K562 (cell line): ENCODE measurements around the gene TMEM243. TPM values are rescaled to one million over a fixed set of nuclear protein-coding genes. Genes with fewer than 3 reads are reported as not detected.

Experiments
- E2F3 ChIP-seq: fragments of 250-450 bp; sonication (Bioruptor Pico); IDR thresholded peaks from 2 replicates; pipeline ENCODE4 v1.4.0; 2020; ENCODE audit warnings: mild to moderate bottlenecking
- EHMT2 ChIP-seq: fragments of 450-650 bp; IDR thresholded peaks from 2 replicates; pipeline ENCODE4 v1.6.1; 2018; ENCODE audit warnings: antibody characterized with exemption
- FOXA3 ChIP-seq, 2 experiments: fragments of 450-650 bp in 1 of 2; sonication (generic) in 1 of 2; formaldehyde crosslinking; IDR thresholded peaks in 1 of 2; conservative IDR thresholded peaks in 1 of 2; 2 replicates each; pipeline versions ENCODE4 v1.4.0 to v1.8.0; 2020 to 2022; ENCODE audit warnings: mild to moderate bottlenecking in 2 of 2, missing genetic modification reagents in 1 of 2
- GABPB2 ChIP-seq: fragments of 250-450 bp; sonication (Bioruptor Pico); conservative IDR thresholded peaks from 2 replicates; pipeline ENCODE4 v1.5.1; 2021; ENCODE audit warnings: mild to moderate bottlenecking
- PHF8 ChIP-seq: fragments of 200-600 bp; sonication (generic); IDR thresholded peaks from 2 replicates; pipeline ENCODE4 v1.6.1; 2012; ENCODE audit warnings: mixed run types, mild to moderate bottlenecking, inconsistent platforms, low read length, moderate library complexity, borderline replicate concordance
- POLR2G ChIP-seq: fragments of 200-400 bp; formaldehyde crosslinking; IDR thresholded peaks from 2 replicates; pipeline ENCODE4 v1.6.1; 2017; ENCODE audit warnings: low read depth, mild to moderate bottlenecking, antibody characterized with exemption, low read length, moderate library complexity
- PRMT5 ChIP-seq: sonication (generic); formaldehyde crosslinking; IDR thresholded peaks from 2 replicates; pipeline ENCODE4 v1.5.0; 2020; ENCODE audit warnings: missing genetic modification reagents
- RB1 ChIP-seq: fragments of 450-650 bp; IDR thresholded peaks from 2 replicates; pipeline ENCODE4 v1.6.1; 2017; ENCODE audit warnings: low read depth, mild to moderate bottlenecking
- RBM22 ChIP-seq: fragments of 200-400 bp; formaldehyde crosslinking; IDR thresholded peaks from 2 replicates; pipeline ENCODE4 v1.6.1; 2018; ENCODE audit warnings: low read length, low read depth; ENCODE audit not compliant: poor library complexity, severe bottlenecking
- SAP30 ChIP-seq: fragments of 200-600 bp; sonication (generic); IDR thresholded peaks from 2 replicates; pipeline ENCODE4 v1.6.1; 2012; ENCODE audit warnings: borderline replicate concordance, low read depth, mild to moderate bottlenecking, moderate library complexity, low read length, control low read depth, inconsistent platforms; ENCODE audit not compliant: insufficient read depth, poor library complexity, severe bottlenecking
- SNRNP70 ChIP-seq: fragments of 200-400 bp; formaldehyde crosslinking; optimal IDR thresholded peaks from 2 replicates; pipeline ENCODE3; 2017; ENCODE audit warnings: low read depth, low read length
- TAF9B ChIP-seq: fragments of 450-650 bp; IDR thresholded peaks from 2 replicates; pipeline ENCODE4 v1.6.1; 2018; ENCODE audit warnings: mild to moderate bottlenecking; ENCODE audit not compliant: partially characterized antibody
- TBP ChIP-seq: optimal IDR thresholded peaks from 2 replicates; pipeline ENCODE3; 2011; ENCODE audit warnings: low read depth, low read length, improper control_type of control experiment
- ZBED1 ChIP-seq: IDR thresholded peaks from 2 replicates; pipeline ENCODE4 v1.6.1; 2014
- ZNF124 ChIP-seq: sonication (generic); formaldehyde crosslinking; IDR thresholded peaks from 2 replicates; pipeline ENCODE4 v1.8.1; 2022; ENCODE audit warnings: missing genetic modification reagents
- ZNF217 ChIP-seq: sonication (generic); formaldehyde crosslinking; IDR thresholded peaks from 2 replicates; pipeline ENCODE4 v1.8.0; 2022; ENCODE audit warnings: mild to moderate bottlenecking, missing genetic modification reagents
- ZNF384 ChIP-seq: IDR thresholded peaks from 2 replicates; pipeline ENCODE4 v1.6.1; 2012; ENCODE audit warnings: low read depth, low read length, improper control_type of control experiment
- polyA plus RNA-seq, 8 experiments: library from polyadenylated mRNA; depleted of rRNA in 4 of 8; stranded (reverse) in 5 of 8; unstranded in 3 of 8; fragments of >200 nt; fragmentation: Nextera tagmentation in 2 of 8; fragmentation: Illumina TruSeq in 1 of 8; extraction: Ambion mirVana in 2 of 8; extraction: Trizol in 1 of 8; gene quantifications; 2 replicates each; pipeline versions ENCODE4 v1.2.1 to v1.2.3, GENCODE V29; 2011 to 2014; ENCODE audit warnings: inconsistent platforms in 1 of 8, missing spikeins in 1 of 8
- total RNA-seq, 7 experiments: library from RNA; depleted of rRNA in 6 of 7; stranded (reverse); fragments of >200 nt in 6 of 7; fragmentation: Illumina TruSeq in 2 of 7; extraction: Trizol in 2 of 7; gene quantifications; 2 replicates each; pipeline versions ENCODE4 v1.2.1 to v1.2.3, GENCODE V29; 2011 to 2021; ENCODE audit warnings: low replicate concordance in 1 of 7
- TF ChIP-seq, protein P1 (sequence below), 2 experiments: IDR thresholded peaks; 2 replicates each; pipeline ENCODE4 v1.6.1; 2011; ENCODE audit warnings: borderline replicate concordance in 1 of 2, control low read depth in 1 of 2, low read depth in 1 of 2, low read length in 1 of 2, mild to moderate bottlenecking in 1 of 2, mixed read lengths in 1 of 2, moderate library complexity in 1 of 2; ENCODE audit not compliant: insufficient read depth in 1 of 2, insufficient read length in 1 of 2, poor library complexity in 1 of 2, severe bottlenecking in 1 of 2; ENCODE audit errors: extremely low read depth in 1 of 2
- TF ChIP-seq, protein P2 (sequence below): fragments of 250-450 bp; sonication (Bioruptor Pico); IDR thresholded peaks from 2 replicates; pipeline ENCODE4 v1.4.0; 2020; ENCODE audit warnings: borderline replicate concordance
- TF ChIP-seq, protein P3 (sequence below): IDR thresholded peaks from 3 replicates; pipeline ENCODE4 v1.6.1; 2011; ENCODE audit warnings: borderline replicate concordance, mild to moderate bottlenecking; ENCODE audit not compliant: insufficient read length, insufficient read depth
- TF ChIP-seq, protein P4 (sequence below): fragments of 250-450 bp; sonication (Bioruptor Pico); IDR thresholded peaks from 2 replicates; pipeline ENCODE4 v1.8.0; 2022; ENCODE audit warnings: inconsistent platforms, mild to moderate bottlenecking, moderate library complexity, borderline replicate concordance
- TF ChIP-seq, protein P5 (sequence below): fragments of 250-450 bp; sonication (Bioruptor Pico); IDR thresholded peaks from 2 replicates; pipeline ENCODE4 v1.8.0; 2021; ENCODE audit warnings: borderline replicate concordance, mild to moderate bottlenecking, moderate library complexity; ENCODE audit not compliant: poor library complexity, severe bottlenecking

TMEM243 gene
- total and polyA plus RNA-seq, 9 of the 15 experiments (the other 6 are each of a cell fraction or from before 2014, with no cell fraction given): 3.9 to 8.6 (median 6.1) TPM

DNA sequence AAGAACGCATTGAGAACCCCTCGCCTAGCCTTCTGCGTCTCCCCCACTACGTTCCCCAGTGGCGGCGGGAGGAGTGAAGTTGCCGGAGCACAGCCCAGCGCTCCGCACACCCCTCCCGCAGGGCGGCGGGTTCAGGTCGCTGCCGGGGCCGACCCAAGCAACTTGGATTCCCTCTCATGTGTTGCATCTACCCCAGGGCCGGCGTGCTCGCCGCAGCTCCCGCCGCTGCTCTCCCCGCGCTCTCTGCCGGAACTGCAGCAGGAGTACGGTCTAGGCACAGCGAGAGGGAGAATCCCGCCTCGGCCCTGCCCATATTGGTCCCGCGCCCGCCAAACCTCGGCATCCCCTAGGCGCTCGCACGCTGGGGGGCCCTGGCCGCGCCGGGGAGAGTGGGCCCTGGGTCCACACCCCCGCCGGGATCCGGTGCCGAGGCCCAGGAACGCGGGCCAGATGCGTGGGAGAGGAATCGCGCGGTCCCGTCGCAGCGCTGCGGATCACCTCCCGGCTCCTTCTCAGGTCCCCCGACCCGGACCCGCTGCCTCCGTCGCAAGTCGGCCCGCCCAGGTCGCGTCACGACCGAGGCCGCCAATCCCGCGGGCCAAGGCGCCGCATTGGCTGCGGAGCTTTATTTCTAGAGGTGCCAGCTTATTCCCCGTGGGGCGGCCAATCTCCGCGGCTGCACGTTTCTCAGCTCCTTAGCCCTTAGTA is 648 bp upstream of the TMEM243 start (continued):
- TF ChIP-seq, protein P1, sequence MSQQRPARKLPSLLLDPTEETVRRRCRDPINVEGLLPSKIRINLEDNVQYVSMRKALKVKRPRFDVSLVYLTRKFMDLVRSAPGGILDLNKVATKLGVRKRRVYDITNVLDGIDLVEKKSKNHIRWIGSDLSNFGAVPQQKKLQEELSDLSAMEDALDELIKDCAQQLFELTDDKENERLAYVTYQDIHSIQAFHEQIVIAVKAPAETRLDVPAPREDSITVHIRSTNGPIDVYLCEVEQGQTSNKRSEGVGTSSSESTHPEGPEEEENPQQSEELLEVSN (IDR thresholded peaks at IDR 0.05; ENCODE audit: borderline replicate concordance in 1 of 2, extremely low read depth in 1 of 2, insufficient read depth in 1 of 2, insufficient read length in 1 of 2, low read depth in 1 of 2, low read length in 1 of 2, poor library complexity in 1 of 2, severe bottlenecking in 1 of 2): peak in 1 of 2 experiments; percentile 32
- TF ChIP-seq ZNF384 (no peak), TBP (peak; percentile 10), PHF8 (peak; percentile 50; the same call in 1 of the 2 replicates), GABPB2 (no peak), ZNF217 (no peak), ZBED1 (0 out of 2 replicates have a peak, but pooled peaks have one; percentile 13), POLR2G (no peak), ZNF124 (CRISPR knock-in tag) (no peak), E2F3 (CRISPR knock-in tag) (no peak), RB1 (peak; percentile 33; the same call in 1 of the 2 replicates), RBM22 (no peak), TAF9B (no peak), SAP30 (peak; percentile 24), SNRNP70 (no peak), PRMT5 (CRISPR knock-in tag) (no peak), EHMT2 (no peak), FOXA3 (CRISPR knock-in tag; conservative IDR thresholded peaks at IDR 0.05 in 1 of 2, IDR thresholded peaks at IDR 0.05 in 1 of 2) (no peak)
- TF ChIP-seq, protein P2, sequence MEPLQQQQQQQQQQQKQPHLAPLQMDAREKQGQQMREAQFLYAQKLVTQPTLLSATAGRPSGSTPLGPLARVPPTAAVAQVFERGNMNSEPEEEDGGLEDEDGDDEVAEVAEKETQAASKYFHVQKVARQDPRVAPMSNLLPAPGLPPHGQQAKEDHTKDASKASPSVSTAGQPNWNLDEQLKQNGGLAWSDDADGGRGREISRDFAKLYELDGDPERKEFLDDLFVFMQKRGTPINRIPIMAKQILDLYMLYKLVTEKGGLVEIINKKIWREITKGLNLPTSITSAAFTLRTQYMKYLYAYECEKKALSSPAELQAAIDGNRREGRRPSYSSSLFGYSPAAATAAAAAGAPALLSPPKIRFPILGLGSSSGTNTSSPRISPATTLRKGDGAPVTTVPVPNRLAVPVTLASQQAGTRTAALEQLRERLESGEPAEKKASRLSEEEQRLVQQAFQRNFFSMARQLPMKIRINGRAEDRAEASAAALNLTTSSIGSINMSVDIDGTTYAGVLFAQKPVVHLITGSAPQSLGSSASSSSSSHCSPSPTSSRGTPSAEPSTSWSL (CRISPR knock-in tag): no peak
- TF ChIP-seq, protein P3, sequence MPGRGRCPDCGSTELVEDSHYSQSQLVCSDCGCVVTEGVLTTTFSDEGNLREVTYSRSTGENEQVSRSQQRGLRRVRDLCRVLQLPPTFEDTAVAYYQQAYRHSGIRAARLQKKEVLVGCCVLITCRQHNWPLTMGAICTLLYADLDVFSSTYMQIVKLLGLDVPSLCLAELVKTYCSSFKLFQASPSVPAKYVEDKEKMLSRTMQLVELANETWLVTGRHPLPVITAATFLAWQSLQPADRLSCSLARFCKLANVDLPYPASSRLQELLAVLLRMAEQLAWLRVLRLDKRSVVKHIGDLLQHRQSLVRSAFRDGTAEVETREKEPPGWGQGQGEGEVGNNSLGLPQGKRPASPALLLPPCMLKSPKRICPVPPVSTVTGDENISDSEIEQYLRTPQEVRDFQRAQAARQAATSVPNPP: no peak
- TF ChIP-seq, protein P4, sequence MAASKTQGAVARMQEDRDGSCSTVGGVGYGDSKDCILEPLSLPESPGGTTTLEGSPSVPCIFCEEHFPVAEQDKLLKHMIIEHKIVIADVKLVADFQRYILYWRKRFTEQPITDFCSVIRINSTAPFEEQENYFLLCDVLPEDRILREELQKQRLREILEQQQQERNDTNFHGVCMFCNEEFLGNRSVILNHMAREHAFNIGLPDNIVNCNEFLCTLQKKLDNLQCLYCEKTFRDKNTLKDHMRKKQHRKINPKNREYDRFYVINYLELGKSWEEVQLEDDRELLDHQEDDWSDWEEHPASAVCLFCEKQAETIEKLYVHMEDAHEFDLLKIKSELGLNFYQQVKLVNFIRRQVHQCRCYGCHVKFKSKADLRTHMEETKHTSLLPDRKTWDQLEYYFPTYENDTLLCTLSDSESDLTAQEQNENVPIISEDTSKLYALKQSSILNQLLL: no peak
- TF ChIP-seq, protein P5, sequence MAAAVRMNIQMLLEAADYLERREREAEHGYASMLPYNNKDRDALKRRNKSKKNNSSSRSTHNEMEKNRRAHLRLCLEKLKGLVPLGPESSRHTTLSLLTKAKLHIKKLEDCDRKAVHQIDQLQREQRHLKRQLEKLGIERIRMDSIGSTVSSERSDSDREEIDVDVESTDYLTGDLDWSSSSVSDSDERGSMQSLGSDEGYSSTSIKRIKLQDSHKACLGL: no peak
